NCI-H526 (cell line): ENCODE data around the gene ITGB1.
A peak's percentile ranks its signal among the peaks of the same experiment; 100 is the strongest.

Experiments
- DNase-seq, 2 experiments: peaks; one replicate each; lab custom pipeline; 2025; lab: John Stamatoyannopoulos, UW

The ITGB1 gene

DNA sequence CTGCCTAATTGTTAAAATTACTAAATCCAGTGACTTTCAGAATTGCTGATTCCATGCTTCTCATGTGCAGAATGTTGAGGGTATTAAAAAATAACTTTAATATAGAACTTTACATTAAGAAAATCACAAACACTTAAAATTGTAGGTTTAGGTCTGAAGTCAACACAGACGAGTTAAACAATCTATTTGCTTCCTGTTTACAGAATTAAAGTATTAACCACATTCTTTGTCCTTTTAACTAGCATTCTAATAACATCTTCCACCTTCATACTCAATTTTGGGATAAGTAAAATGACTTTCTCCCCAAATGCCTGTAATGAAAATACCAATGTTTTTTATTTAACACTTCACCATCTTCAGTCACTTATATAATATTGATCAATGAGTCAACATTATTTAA, 2.2 kb downstream of the ITGB1 start:
- DNase-seq, result no peak

DNA sequence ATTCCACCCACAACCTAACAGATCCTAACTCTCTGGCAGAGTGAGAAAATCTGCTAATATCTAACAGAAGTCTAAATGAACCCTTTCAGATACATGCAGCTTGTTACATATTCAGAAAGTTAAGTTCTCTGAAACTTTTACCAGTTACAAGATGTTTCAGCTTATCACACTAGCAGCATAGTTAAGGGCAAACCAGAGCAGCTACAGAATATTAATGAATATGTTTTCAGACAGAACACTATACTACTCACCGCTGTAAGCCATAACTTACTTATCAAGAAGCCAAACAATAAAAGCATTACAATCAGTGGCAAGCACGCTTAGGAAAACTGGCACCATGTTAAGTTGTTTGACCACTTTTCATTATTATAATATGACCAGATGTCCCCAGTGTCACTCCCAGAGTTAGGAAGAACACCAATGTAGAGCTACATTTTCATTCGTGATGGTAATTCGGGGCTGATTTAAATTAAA, 2.7 kb downstream of the ITGB1 start:
- peak; percentile 15 to 25 for DNase-seq

DNA sequence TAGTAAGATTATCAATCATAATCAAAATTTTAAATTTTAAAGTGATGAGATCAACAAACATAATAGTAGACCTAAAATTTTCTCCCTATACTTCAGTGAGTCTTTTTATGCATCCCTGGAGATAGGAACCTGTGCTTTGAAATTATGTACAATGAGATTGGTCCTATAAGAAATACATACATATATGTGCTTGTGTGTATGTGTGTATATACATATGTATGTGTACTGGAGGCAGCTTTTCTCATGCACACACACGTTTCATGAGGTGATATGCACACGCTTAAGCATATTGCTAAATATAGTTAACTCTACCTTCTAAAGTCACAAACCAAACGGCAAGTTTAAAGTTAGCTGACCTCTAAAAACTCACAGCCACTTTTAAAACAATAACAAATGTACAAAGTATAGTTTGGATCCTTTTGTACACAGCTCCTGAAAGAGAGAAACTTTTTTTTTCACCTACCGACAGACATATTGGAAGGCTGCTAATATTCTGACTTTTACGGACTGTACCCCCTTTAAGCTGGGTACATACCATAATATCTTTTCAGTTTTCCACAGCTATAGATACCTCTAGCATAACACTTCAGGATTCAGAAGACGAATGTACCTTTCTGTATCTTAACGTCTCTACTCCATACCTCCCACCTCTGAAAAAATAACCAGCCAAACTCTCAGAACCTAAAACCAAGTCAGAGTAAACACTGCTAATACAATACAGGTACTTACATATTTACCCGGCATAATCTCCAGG, 3.3 kb downstream of the ITGB1 start:
- no peak for DNase-seq

DNA sequence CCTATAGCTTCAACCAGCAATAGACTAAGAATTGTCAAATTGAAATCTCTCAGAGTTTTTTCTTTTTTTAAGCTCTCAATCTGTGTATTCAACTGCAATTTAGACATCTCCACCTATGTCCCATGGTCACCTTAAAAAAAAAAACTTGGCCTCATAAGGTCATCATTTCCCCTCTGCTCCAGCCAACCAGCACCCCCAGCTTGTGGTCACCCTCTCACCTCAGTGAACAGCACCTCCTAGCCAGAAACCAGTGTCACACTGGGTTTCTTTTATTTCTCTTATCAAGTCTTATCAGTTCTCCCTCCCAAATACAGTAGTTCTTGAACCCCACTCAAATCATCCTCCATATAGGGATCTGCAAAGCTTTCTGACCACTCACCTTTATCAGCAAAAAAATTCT, 4.0 kb downstream of the ITGB1 start:
- DNase-seq, result no peak

DNA sequence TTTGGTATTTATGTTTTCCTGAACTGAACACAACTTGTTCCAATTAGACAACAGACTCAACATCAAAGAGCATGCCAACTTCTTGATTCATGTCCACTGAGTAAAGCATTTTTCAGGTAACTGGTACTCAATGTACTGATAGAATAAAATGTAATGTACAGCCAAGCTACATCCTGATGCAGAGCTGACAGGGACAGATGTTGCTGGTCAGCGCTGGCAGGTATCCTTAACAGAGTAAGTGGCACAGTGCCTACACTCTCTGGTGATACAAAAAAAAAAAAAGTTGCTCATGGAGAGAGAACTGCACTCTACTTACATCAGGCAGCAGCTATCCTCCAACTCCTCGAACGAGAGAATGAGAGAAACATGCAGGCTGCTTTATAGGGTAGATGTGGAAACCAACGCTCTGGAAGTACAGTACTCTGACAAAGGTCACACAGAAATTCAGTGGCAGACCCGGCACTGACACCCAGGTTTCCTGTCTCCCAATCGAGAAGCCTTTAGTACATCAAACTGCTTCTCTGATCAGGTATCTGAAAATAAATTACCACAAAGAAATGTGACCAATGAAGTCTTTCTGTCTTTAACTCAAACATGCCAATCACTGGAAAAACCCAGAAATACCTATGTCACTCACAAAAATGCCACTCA, 4.6 kb downstream of the ITGB1 start:
- DNase-seq, result no peak

DNA sequence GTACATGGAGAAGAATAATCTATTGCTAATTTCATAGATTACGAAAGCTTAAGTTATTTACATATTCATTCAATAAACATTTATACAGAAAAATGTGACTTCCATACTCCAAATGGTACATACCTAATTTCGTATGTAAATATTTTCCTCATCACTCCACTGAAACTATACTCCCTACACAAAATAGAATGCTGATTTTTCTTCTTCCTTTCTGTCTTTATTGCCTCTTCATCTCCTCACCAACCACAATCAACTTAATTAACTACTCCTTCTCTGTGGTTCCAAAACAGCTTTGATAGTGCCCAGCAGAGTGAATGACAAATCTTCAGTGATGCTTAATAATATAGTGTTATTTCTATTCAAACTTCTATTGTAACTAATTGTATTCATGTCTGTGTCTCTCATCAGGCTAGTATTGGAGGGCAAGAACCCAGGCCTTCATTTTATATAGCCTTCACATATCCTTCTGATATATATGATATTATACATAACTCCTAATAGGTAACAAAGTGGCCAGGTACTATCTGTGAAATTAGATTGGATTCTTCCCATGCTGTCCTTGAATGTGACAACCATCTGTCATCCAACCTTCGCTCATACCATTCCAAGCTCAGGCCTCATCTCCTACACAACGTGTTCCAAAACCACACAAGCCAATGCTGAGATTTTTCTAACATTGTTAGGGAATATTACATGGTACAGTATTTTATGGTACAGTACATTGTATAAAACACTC, 5.3 kb downstream of the ITGB1 start:
- DNase-seq, result no peak

DNA sequence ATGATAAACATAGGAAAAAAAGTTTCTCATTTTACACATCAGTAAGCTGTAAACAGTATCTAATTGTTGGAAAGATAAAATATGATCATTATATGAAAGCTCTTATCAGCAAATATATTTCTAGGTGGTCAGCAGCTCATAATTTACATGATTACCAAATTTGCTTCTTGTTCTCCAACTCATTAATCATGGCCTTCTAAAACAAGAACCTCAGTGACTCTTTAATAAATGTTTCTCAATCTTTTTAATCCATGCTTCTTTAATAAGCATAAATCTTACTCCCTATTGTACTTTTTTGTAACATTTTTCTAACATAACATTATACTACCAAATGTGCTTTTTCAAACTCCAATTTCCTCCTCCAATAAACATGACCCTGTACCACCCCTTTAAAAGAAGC, 5.9 kb downstream of the ITGB1 start:
- DNase-seq, result no peak

DNA sequence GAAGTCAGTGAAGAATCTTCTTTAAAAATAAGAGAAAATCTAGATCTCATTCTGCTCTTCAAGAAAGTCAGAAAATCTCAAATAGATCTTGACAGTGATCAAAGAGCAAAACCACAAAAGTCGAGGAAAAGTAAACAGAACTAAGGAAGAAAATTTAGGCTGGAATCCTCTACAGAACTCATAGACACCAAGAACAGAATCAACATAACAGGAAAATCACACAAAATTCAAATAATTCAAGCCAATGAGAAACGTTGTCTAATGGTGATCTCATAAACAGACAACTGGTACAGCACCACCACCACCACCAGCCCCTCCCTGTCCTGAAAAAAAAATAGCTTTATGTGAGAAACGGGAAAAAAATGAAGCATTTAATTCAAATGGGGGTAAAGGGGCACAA, 6.9 kb downstream of the ITGB1 start:
- no peak for DNase-seq

DNA sequence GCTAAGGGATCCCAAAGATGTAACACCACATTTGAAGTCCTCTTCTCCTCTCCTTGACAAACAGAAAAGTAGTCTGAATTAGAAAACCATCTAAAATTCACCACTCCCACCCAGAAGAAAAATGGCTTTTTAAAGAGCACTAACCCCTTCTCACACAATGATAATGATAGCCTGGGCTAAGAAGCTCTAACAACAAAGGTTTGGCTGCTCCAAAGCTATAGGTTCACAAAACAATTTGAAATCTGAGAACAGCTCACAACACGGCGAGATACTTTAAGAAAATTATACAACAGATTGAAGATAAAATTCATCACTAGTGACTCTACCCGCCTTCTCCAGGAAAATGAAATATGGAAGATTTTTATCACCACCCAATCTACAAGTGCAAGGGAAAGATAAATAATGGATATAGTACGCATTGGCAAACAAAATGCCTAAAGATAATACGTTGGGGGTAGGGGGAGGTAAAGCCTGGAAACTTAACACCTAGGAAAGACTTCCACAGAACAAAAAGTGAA, 7.4 kb downstream of the ITGB1 start:
- DNase-seq, result no peak

DNA sequence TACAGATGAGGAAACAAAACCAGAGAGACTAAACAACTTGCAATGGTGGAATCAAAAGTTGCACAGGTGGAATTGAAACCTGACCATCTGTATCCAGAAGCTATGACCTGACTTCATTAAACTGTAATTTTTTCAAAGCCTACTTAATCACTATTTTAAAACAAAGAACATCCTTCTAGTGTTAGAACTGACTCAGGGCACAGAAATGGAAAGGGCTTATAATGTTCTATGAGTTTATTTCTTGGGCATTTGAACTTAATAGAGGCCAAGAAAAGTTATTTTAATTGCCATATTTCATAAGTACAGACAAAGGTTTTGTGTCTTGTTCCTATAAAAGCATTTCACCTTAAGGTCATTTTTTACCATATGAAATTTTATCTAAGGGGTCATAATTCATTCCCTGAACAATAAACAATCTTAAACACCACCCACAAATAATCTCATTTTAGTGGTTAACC, 8.8 kb downstream of the ITGB1 start:
- no peak for DNase-seq

DNA sequence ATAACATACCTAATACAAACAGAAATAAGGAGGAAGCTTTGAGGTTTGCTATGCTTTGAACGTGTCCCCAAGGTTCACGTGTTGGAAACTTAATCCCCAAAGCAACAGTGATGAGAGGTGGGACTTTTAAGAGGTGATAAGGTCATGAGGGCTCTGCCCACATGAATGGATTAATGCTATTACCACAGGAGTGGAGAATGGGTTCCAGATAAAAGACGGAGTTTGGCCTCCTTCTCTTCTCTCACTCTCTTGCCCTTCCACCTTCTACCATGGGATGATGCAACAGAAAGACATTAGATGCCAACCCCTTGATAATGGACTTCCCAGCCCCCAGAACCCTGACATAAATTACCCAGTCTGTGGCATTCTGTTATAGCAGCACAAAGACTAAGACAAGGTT, 9.6 kb downstream of the ITGB1 start:
- DNase-seq, result no peak

DNA sequence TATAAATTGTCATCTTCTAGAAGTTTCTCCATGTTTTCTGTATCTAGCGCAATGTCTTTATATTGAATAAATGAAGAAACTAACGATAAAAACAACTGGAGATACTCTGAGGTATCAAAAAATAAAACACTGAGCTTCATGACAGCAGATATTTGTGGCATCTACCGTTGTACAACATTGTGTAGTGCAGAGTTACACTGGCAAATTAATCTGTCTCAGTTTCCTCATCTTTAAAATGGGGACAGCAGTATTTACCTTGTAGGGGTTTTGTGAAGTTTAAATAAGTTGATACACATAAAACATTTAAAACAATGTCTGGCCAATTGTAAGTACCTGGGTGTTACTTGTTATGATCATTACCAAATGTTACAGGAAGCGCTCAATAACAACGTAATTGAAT, 10.4 kb downstream of the ITGB1 start:
- no peak for DNase-seq

DNA sequence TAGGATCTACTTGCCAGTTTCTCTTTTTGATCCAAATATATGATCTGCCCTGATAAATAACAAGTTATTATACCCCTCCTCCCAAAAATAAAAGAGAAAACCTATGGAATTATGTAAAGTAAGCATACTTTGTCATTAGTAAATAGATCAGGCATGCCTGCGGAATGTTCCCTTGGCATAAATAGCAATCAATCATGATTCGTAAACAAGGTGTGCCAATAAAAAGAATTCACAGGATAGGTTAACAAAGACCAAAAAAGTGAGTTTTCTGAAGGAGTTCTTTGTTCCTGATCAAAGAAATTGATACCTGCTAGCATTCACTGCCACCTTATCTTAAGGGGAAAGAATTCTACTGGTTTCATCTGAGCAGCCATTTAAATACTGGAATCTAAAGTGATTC, 11.9 kb downstream of the ITGB1 start:
- DNase-seq, result no peak

DNA sequence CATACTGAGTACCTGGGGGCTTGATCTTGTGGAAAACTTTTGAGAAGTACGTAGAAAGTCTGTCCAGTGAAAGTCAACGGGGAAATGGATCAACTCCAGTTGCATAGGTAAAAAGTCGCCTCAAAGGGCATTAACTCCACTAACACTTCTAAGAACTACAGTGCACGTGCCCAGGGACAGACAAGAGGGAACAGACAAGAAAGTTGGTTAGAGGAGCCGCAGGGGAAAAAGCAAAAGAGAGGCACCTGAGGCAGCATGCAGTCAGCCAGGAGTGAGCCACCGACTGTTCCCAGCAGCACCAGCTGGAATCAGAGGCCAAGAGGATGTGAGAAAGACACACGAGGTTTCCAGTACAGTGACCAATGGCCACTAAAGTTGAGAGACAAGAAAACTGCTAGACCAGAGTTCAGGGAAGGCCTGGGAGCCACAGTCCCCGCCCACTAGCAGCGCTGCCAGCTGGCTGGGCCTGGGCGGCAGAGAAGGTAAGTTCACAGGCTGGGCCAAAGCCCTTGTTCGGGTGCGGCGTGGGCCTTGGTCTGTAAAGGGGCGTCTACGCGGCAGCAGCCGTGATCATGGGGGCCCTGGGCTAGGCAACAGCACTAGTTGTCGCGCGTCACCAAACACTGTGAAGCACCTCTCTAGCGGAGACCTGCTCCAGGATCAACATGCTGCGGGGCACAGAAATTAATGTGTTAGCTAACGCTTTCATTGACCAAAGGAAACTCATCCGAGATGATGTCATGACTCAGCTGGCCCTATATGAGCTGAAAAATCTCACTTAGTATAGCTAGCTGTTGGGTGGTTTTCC, 14.0 kb downstream of the ITGB1 start:
- DNase-seq, result no peak

DNA sequence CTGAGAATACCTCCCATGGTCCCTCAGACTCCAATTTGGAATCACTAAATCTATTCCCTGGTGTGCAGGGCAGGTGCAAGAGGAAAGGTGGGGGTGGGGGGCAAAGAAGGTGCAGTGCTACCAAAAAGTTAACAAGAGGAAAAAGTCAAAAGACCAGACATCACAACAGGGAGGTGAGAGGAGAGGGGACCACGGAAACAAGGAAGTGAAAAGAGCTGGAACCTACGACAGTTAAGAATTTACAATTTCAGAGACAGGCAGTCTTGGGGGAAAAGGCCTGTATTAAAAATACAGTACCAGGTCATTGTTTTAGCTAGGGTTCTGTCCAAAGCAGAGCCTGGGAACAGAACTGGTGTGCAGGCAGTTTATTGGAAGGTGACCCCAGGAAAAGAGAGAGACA, 14.6 kb downstream of the ITGB1 start:
- no peak for DNase-seq

DNA sequence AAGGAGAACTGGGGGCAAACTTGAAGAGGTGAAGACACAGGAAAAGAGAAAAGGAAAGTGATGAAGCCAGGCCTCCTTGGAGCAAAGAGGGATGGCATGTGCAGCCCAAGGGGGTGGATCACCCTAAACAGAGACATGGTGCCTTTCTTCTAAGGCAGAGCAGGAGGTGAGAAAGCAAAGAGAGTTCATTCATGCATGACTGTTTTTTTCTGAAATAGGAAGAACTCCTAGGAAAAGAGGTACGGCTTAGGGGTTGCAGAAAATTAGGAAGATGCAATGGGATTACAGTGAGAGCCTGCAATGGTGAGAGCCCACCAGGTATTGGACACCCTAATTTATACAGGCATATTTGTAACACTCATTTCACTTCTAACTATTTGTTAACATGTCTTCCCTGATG, 15.9 kb downstream of the ITGB1 start:
- no peak for DNase-seq

DNA sequence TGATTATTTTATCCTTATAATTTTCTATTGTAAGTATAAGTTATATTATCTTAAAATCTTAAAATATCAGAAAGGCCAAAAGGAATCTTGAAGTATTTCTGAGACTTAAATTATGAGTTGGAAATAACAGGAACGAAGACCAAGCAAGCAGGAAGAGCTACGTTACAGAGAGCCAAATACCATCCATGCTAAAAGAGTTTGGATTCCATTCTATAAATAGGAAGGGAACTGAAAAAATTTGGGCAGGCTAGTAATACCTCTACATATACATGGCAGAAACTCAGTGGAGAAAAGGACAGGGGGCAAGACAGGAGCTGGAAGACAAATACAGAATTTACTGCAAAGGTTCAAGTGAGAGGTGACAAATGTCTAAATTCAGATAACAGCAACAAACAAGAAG, 16.7 kb downstream of the ITGB1 start:
- no peak for DNase-seq

DNA sequence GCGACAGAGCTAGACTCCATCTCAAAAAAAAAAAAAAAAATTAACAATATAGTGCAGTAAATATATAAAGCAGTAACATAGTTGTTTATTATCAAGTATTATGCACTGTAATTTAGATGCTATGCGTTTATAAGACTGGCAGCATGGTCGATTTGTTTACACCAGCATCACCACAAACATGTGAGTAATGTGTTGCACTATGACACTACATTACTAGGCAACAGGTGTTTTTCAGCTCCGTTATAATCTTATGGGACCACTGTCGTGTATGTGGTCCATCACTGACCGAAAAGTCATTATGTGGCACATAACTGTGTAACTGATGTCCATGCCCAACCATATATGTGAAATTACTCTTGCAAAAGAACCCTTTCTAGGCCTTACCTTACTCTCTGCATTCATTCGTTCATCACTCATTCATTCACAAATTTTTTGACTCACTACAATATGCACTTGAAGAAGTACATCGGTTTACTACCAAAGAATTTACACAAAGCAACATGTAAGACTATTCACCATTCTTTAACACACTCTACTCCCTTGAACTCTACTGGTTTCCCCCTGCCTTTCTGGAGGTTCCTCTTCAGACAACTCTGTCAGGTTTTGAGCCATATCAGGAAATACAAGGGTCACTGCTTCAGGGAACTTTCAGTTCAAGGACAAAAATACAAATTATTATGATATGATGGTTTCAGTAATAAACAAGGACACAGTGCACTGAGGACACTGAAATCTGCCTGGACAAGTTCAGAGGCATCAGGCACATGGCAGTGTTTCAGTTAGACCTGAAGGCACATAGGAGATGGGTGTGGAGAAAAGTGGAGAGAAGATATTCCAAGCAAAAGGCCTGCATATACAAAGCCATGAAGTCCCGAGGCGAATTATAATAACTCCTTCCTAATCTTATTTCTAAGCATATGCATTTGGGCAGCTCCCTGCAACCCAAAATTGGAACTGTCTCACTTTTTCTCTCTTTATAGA, 17.4 kb downstream of the ITGB1 start:
- no peak for DNase-seq

DNA sequence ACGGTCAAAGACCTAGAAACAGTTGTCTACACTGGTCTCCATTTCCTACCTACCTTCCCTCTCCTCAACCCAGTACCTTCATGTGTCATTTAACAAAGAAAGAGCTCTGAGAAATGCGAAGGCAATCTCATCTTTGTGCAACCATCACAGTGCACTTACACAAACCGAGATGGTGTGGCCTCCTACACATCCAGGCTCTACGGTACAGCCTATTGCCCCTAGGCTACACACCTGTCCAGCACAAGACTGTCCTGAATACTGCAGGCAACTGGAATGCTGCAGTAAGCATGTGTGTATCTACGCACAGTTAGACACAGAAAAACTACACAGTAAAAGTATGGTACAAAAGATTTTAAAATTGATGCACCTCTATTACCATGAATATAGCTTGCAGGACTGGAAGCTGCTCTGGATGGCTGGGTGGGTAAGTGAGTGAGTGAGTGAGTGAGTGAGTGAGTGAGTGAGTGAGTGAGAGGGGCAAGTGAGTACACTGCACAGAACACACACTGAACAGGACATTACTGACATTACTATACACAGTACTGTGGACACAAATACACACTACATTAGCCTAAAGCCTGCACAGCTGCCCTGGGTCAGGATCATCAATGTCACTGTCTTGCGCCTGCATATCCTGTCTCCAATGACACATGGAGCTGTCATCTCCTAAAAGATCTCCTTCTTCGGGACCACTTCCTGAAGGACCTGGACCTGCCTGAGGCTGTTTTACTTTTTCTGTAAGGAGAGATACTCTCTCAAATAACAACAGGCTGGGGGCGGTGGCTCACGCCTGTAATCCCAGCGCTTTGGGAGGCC, 18.5 kb downstream of the ITGB1 start:
- no peak for DNase-seq

DNA sequence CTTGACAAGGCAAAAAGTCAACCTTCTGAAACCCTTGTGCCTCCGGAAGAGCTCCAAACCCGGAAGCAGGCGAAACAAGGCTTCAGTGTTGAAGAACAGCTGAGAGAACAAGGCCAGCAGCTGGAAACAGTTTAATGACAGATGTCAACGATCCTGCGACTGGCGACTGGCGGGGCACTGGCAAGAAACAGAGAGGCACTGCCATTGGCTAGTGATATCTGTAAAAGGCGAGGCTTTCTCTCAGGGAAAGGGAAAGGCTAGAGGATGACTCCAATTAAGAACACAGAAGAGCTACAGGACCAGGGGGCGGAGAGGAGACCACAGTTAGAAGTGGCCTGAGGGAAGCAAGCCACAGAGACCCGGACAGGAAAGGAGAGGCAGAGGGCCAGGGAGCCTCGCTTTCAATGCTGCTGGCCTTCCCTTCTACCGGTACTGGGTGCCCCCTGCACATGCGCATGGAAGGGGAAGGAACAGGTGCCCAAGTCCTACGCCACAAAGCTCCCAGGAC, 19.4 kb downstream of the ITGB1 start:
- DNase-seq, result peak; percentile 47 to 55
